ENCODE measurements around the gene PLCB1.

Gene PLCB1

DNA sequence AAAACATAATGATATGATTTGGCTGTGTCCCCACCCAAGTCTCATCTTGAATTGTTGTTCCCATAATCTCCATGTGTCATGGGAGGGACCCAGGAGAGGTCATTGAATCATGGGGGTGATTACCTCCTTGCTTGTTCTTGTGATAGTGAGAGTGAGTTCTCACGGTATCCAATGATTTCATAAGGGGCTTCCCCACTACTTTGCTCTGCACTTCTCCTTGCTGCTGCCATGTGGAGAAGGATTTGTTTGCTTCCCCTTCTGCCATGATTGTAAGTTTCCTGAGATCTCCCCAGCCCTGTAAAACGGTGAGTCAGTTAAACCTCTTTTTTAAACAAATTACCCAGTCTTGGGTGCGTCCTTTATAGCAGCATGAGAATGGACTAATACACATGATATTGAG lies 780.0 kb downstream of the PLCB1 start:
- TF ChIP-seq CTCF (IDR thresholded peaks at IDR 0.05) = no peak
- DNase-seq (ENCODE audit: low spot score) = no peak
- Histone ChIP-seq H3K4me3 (no peak overlapping the region), H3K27ac (no peak overlapping the region)

DNA sequence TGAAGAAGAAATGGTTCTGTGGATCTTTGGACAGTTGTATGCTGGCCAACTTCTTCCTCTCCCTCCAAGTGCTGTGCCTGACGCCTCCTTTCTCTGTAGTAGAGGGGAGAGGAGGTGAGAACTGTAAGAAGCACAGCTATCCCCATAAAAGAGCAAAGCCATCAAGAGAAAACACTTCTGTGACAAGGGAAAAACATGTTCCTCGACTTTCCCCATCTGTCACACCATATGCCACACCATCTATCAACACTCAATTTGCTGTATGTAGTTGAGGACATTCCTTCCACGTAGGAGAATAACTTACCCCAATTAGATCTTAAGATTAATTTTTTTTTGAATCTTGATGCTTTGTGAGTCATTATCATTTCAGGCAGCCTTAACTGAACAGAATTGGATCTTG lies 780.7 kb downstream of the PLCB1 start:
- no peak overlapping the region for H3K4me3 ChIP-seq
- no peak for DNase-seq (ENCODE audit: low spot score)
- H3K27ac ChIP-seq = no peak overlapping the region
- TF ChIP-seq CTCF (IDR thresholded peaks at IDR 0.05) = no peak

- DNase-seq (ENCODE audit: low spot score) = no peak
- Histone ChIP-seq H3K27ac (no peak overlapping the region), H3K4me3 (no peak overlapping the region)
- TF ChIP-seq CTCF (IDR thresholded peaks at IDR 0.05) = no peak
Observed at GRCh38 chr20:8913456-8913855, 781.4 kb downstream of the PLCB1 start.

DNA sequence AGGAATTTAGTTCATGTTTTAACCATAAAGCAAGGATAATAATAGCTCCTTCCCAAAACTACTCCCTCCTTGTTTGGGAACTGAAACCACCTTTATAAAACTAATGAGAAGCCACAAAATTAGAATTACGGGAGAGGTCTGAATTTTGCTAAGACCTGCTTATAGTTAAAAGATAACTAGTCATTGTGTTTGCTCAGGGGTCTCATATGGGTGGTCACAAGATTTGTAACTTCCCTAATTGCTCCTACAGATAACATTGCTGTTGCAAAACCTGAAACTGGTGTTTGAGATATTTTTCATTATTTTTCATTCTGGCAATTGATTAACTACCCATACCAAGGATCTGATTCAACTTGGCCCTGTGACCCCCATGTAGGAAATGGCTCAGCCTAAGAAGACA lies 782.4 kb downstream of the PLCB1 start:
- no peak for DNase-seq (ENCODE audit: low spot score)
- no peak overlapping the region for H3K4me3 ChIP-seq
- H3K27ac ChIP-seq = no peak overlapping the region
- TF ChIP-seq CTCF (IDR thresholded peaks at IDR 0.05) = no peak

DNA sequence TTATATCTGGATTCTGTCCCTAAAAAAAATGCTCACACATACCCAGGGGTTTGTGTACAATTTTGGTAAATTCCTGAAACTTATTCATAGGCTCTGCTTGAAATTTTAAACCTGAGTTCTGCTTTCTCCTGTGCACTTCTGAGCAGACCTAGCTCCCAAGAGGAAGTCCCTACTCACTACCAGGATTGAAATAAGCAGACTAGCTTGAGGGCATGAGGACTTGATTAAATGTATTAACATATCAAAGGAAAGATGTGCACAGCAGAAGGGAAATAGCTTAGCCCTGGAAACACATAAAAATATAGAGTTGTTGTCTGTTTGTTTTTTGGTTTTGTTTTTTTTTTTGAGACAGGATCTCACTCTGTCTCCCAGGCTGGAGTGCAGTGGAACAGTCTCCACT lies 785.0 kb downstream of the PLCB1 start:
- DNase-seq (ENCODE audit: low spot score) = no peak
- Histone ChIP-seq H3K27ac (no peak overlapping the region), H3K4me3 (no peak overlapping the region)
- TF ChIP-seq CTCF (IDR thresholded peaks at IDR 0.05) = no peak

GRCh38 chr20:8918145-8918544 lies 786.1 kb downstream of the PLCB1 start:
- Histone ChIP-seq H3K4me3 (no peak overlapping the region), H3K27ac (no peak overlapping the region)
- no peak for DNase-seq (ENCODE audit: low spot score)
- no peak for TF ChIP-seq CTCF (IDR thresholded peaks at IDR 0.05)

GRCh38 chr20:8924539-8924938 lies 792.5 kb downstream of the PLCB1 start:
- Histone ChIP-seq H3K4me3 (no peak overlapping the region), H3K27ac (no peak overlapping the region)
- no peak for DNase-seq (ENCODE audit: low spot score)
- no peak for TF ChIP-seq CTCF (IDR thresholded peaks at IDR 0.05)
